CD14-positive monocyte (primary cell): ENCODE measurements around the gene PPARG. TPM values are rescaled to one million over a fixed set of nuclear protein-coding genes. Genes with fewer than 3 reads are reported as not detected.
A peak's percentile ranks its signal among the peaks of the same experiment; 100 is the strongest.

Experiments used
- DNase-seq, 3 donors: peaks; one replicate each; pipeline ENCODE4 v3.0.0-alpha.2; 2011 to 2022
- H2AFZ ChIP-seq: 2 replicates; pipeline ENCODE4 v1.6.0; 2012; ENCODE audit warnings: mild to moderate bottlenecking, low read depth, low read length, inconsistent platforms; ENCODE audit not compliant: insufficient read depth, poor library complexity, severe bottlenecking
- H3K27ac ChIP-seq, 2 donors: 1 replicate in 1 of 2; 2 replicates in 1 of 2; pipeline ENCODE4 v1.5.1; 2012 to 2013; ENCODE audit warnings: low read length in 2 of 2, control low read depth in 1 of 2, inconsistent platforms in 1 of 2, low read depth in 1 of 2, mild to moderate bottlenecking in 1 of 2
- H3K27me3 ChIP-seq, 2 donors: one replicate each; pipeline versions ENCODE4 v1.6.0 to v1.6.1; 2011 to 2013; ENCODE audit warnings: low read length in 2 of 2; ENCODE audit not compliant: control insufficient read depth in 2 of 2, insufficient read depth in 2 of 2
- H3K36me3 ChIP-seq, 2 donors: replicated peaks in 1 of 2; 1 replicate in 1 of 2; 2 replicates in 1 of 2; pipeline versions ENCODE4 v1.5.1 to v1.6.1; 2012 to 2013; ENCODE audit warnings: low read length in 2 of 2, control low read depth in 1 of 2, inconsistent platforms in 1 of 2, mild to moderate bottlenecking in 1 of 2; ENCODE audit not compliant: insufficient read depth in 2 of 2, control insufficient read depth in 1 of 2
- H3K4me1 ChIP-seq, 2 donors: 1 replicate in 1 of 2; 2 replicates in 1 of 2; pipeline versions ENCODE4 v1.5.1 to v1.6.1; 2012 to 2013; ENCODE audit warnings: low read length in 2 of 2, control low read depth in 1 of 2, inconsistent platforms in 1 of 2, mild to moderate bottlenecking in 1 of 2, moderate library complexity in 1 of 2; ENCODE audit not compliant: insufficient read depth in 2 of 2, control insufficient read depth in 1 of 2
- H3K4me2 ChIP-seq: replicated peaks from 2 replicates; pipeline ENCODE3; 2012; ENCODE audit warnings: low read length, moderate library complexity, mild to moderate bottlenecking; ENCODE audit not compliant: poor library complexity, severe bottlenecking; ENCODE audit errors: extremely low read depth
- H3K4me3 ChIP-seq, 3 experiments: fragments of 200-600 bp in 1 of 3; sonication (generic) in 1 of 3; replicated peaks in 1 of 3; 1 replicate in 2 of 3; 2 replicates in 1 of 3; pipeline ENCODE4 v1.5.1; 2011 to 2013; ENCODE audit warnings: low read length in 3 of 3, mild to moderate bottlenecking in 3 of 3, control low read depth in 2 of 3, low read depth in 2 of 3, inconsistent platforms in 1 of 3, moderate library complexity in 1 of 3
- H3K79me2 ChIP-seq: 2 replicates; pipeline ENCODE4 v1.6.0; 2012; ENCODE audit warnings: mild to moderate bottlenecking, control low read depth, inconsistent platforms, low read length, moderate library complexity; ENCODE audit not compliant: insufficient read depth
- H3K9ac ChIP-seq: 2 replicates; pipeline ENCODE4 v1.6.0; 2017; ENCODE audit warnings: low read length, mild to moderate bottlenecking; ENCODE audit not compliant: insufficient read depth, poor library complexity, severe bottlenecking
- H3K9me3 ChIP-seq, 2 donors: replicated peaks in 1 of 2; 1 replicate in 1 of 2; 2 replicates in 1 of 2; pipeline versions ENCODE4 v1.5.1 to v1.6.1; 2012 to 2013; ENCODE audit warnings: low read length in 2 of 2, control low read depth in 1 of 2; ENCODE audit not compliant: control insufficient read depth in 1 of 2, insufficient read depth in 1 of 2
- H4K20me1 ChIP-seq: 2 replicates; pipeline ENCODE4 v1.6.0; 2012; ENCODE audit warnings: mild to moderate bottlenecking, low read length, control low read depth, moderate library complexity; ENCODE audit not compliant: insufficient read depth
- H3K27ac Mint-ChIP-seq, 7 donors: one replicate each; pipeline ENCODE4 v1.8.0; 2020; ENCODE audit warnings: mild to moderate bottlenecking in 7 of 7, mixed read lengths in 7 of 7, moderate library complexity in 6 of 7, inconsistent platforms in 2 of 7
- H3K27me3 Mint-ChIP-seq, 3 donors: one replicate each; pipeline ENCODE4 v1.8.0; 2021 to 2022; ENCODE audit warnings: low read depth in 3 of 3, mild to moderate bottlenecking in 3 of 3, mixed read lengths in 3 of 3, moderate library complexity in 3 of 3, inconsistent platforms in 1 of 3
- H3K36me3 Mint-ChIP-seq, 2 donors: one replicate each; pipeline ENCODE4 v1.8.0; 2020; ENCODE audit warnings: mixed read lengths in 2 of 2, inconsistent platforms in 1 of 2, mild to moderate bottlenecking in 1 of 2
- H3K4me1 Mint-ChIP-seq: one replicate; pipeline ENCODE4 v1.8.0; 2020; ENCODE audit warnings: mild to moderate bottlenecking, mixed read lengths
- H3K4me3 Mint-ChIP-seq, 2 donors: one replicate each; pipeline ENCODE4 v1.8.0; 2020; ENCODE audit warnings: mild to moderate bottlenecking in 2 of 2, mixed read lengths in 2 of 2, moderate library complexity in 1 of 2
- H3K9me3 Mint-ChIP-seq, 7 donors: one replicate each; pipeline ENCODE4 v1.8.0; 2020 to 2022; ENCODE audit warnings: mixed read lengths in 7 of 7, mild to moderate bottlenecking in 6 of 7, moderate library complexity in 6 of 7, inconsistent platforms in 2 of 7
- CTCF ChIP-seq: fragments of 200-600 bp; IDR thresholded peaks from one replicate; pipeline ENCODE4 v1.8.0; 2022; ENCODE audit warnings: antibody characterized with exemption, mild to moderate bottlenecking
- WGBS: methylation state at CpG from one replicate; pipeline ENCODE4 v1.1.5; 2013; ENCODE audit warnings: missing lambda C conversion rate; ENCODE audit not compliant: insufficient coverage; 5-methylcytosine and 5-hydroxymethylcytosine counted together
- intact Hi-C, 2 donors: fragments of 100-400 bp; cut with micrococcal nuclease; formaldehyde crosslinking; loops; one replicate each; pipeline versions ENCODE4 v1.15.0 to v1.15.1; 2023
- polyA plus RNA-seq, 3 donors: library from polyadenylated mRNA; depleted of rRNA in 1 of 3; unstranded in 2 of 3; stranded (reverse) in 1 of 3; fragments of 300-500 nt in 2 of 3; fragments of >200 nt in 1 of 3; fragmentation: Illumina TruSeq in 2 of 3; gene quantifications; 1 replicate in 2 of 3; 2 replicates in 1 of 3; pipeline ENCODE4 v1.2.3, GENCODE V29; 2012 to 2021
- small RNA-seq: library from RNA; depleted of rRNA; stranded (forward); fragments of <200 nt; gene quantifications from one replicate; pipeline ENCODE3, GENCODE V24; 2012; ENCODE audit warnings: low read depth; ENCODE audit not compliant: insufficient read length

The PPARG gene
- polyA plus RNA-seq, 3 donors: 0.56 to 2.0 (median 0.97) TPM

- peaks cover 55% of the 10 kb centered on the region for H3K4me1 Mint-ChIP-seq
These were observed 195.0 kb downstream of the PPARG start for GRCh38 chr3:12483872-12484197.

More at GRCh38 chr3:12483872-12484197, 195.0 kb downstream of the PPARG start:
- Histone ChIP-seq H3K79me2 (peaks cover 16% of the 10 kb centered on the region), H3K27ac (peak overlapping the region; percentile 83 to 84), H2AFZ (peak overlapping the region; percentile 93), H3K36me3 (no peaks in the 10 kb centered on the region), H3K4me1 (peaks cover 51 to 57% of the 10 kb centered on the region in 2 donors), H3K4me2 (peak overlapping the region; percentile 96), H3K9ac (peak overlapping the region; percentile 73), H3K4me3 (peak overlapping the region; percentile 66 to 93 (median 91)), H4K20me1 (no peaks in the 10 kb centered on the region), H3K27me3 (no peaks in the 10 kb centered on the region), H3K9me3 (no peaks in the 10 kb centered on the region)
- peaks cover 0 to 3% (median 0%) of the 10 kb centered on the region in 7 donors for H3K9me3 Mint-ChIP-seq
- no peak for TF ChIP-seq CTCF
- 8% methylated on average over 9 of the region's 10 CpGs for WGBS
- peak overlapping the region; percentile 96 to 98 for H3K4me3 Mint-ChIP-seq
- H3K27ac Mint-ChIP-seq: peak overlapping the region; percentile 89 to 96 (median 94)
- H3K27me3 Mint-ChIP-seq: peaks cover 0 to 2% (median 0%) of the 10 kb centered on the region in 3 donors
- no peak for DNase-seq
- peaks cover 0 to 5% of the 10 kb centered on the region in 2 donors for H3K36me3 Mint-ChIP-seq
- intact Hi-C loops: loop anchor here in 1 of 2 donors (5.0 kb wide), 1 partner anchor 197 kb away; the partner anchor contains the start of gene PPARG

Small RNA genes lying within 50 kb of the gene (small RNA-seq; reads per million reads assigned to genes)
- not detected for gene AC091492.1

Other genes starting within 250 kb of the PPARG start
- gene TIMP4, start 130.2 kb upstream of the PPARG start, polyA plus RNA-seq: under 1 TPM in 1 of 3 donors, not detected in 2; 0.04 TPM
- 1 to 10 TPM; 3.2 to 7.3 (median 3.9) TPM for gene TSEN2, start 195.4 kb downstream of the PPARG start, polyA plus RNA-seq